DND-41 (cell line): ENCODE results near the gene TMPRSS6.

Experiments
- ATAC-seq: fragments of 200-7000 bp; cut with Tn5 transposase; 3 replicates; pipeline ENCODE4 v1.9.1; 2021; ENCODE audit warnings: low read depth; ENCODE audit not compliant: insufficient read depth
- DNase-seq: peaks from one replicate; pipeline ENCODE4 v3.0.0-alpha.2; 2020
- H2AFZ ChIP-seq: 2 replicates; pipeline ENCODE4 v1.6.0; 2012; ENCODE audit warnings: low read depth, low read length
- H3K27ac ChIP-seq: 2 replicates; pipeline ENCODE4 v1.5.1; 2012; ENCODE audit warnings: low read length, inconsistent platforms
- H3K27me3 ChIP-seq: fragments of 200-600 bp; sonication (generic); 2 replicates; pipeline ENCODE4 v1.6.0; 2012; ENCODE audit warnings: low read length, mild to moderate bottlenecking, inconsistent platforms; ENCODE audit not compliant: insufficient read depth, poor library complexity
- H3K36me3 ChIP-seq: 2 replicates; pipeline ENCODE4 v1.5.1; 2012; ENCODE audit warnings: low read length, inconsistent platforms; ENCODE audit not compliant: insufficient read depth
- H3K4me1 ChIP-seq: 2 replicates; pipeline ENCODE4 v1.5.1; 2012; ENCODE audit warnings: mild to moderate bottlenecking, low read length; ENCODE audit not compliant: insufficient read depth
- H3K4me2 ChIP-seq: 2 replicates; pipeline ENCODE4 v1.6.0; 2012; ENCODE audit warnings: mild to moderate bottlenecking, moderate library complexity, low read length, inconsistent platforms; ENCODE audit not compliant: insufficient read depth
- H3K4me3 ChIP-seq, 2 experiments: fragments of 200-600 bp in 1 of 2; shearing (Covaris generic) in 1 of 2; 2 replicates each; pipeline ENCODE4 v1.5.1; 2012 to 2016; ENCODE audit warnings: inconsistent platforms in 2 of 2, low read length in 2 of 2, mild to moderate bottlenecking in 2 of 2, low read depth in 1 of 2, moderate library complexity in 1 of 2
- H3K79me2 ChIP-seq: 2 replicates; pipeline ENCODE4 v1.6.0; 2012; ENCODE audit warnings: low read length, inconsistent platforms; ENCODE audit not compliant: insufficient read depth
- H3K9ac ChIP-seq: 2 replicates; pipeline ENCODE4 v1.6.0; 2012; ENCODE audit warnings: low read depth, mild to moderate bottlenecking, inconsistent platforms, low read length, moderate library complexity
- H3K9me3 ChIP-seq: 2 replicates; pipeline ENCODE4 v1.5.1; 2012; ENCODE audit warnings: low read length, moderate library complexity, mild to moderate bottlenecking, inconsistent platforms; ENCODE audit not compliant: insufficient read depth, severe bottlenecking
- H4K20me1 ChIP-seq: 2 replicates; pipeline ENCODE4 v1.6.0; 2012; ENCODE audit warnings: low read length; ENCODE audit not compliant: insufficient read depth
- EZH2 ChIP-seq: IDR thresholded peaks from 3 replicates; pipeline ENCODE4 v1.6.1; 2012; ENCODE audit warnings: borderline replicate concordance, low read depth, mild to moderate bottlenecking, moderate library complexity, low read length, inconsistent platforms; ENCODE audit not compliant: severe bottlenecking
- TF ChIP-seq, protein P1 (sequence below): IDR thresholded peaks from 2 replicates; pipeline ENCODE4 v1.5.1; 2012; ENCODE audit warnings: borderline replicate concordance, low read length, moderate library complexity, mild to moderate bottlenecking; ENCODE audit not compliant: poor library complexity, severe bottlenecking; ENCODE audit errors: extremely low read depth

Gene TMPRSS6

DNA sequence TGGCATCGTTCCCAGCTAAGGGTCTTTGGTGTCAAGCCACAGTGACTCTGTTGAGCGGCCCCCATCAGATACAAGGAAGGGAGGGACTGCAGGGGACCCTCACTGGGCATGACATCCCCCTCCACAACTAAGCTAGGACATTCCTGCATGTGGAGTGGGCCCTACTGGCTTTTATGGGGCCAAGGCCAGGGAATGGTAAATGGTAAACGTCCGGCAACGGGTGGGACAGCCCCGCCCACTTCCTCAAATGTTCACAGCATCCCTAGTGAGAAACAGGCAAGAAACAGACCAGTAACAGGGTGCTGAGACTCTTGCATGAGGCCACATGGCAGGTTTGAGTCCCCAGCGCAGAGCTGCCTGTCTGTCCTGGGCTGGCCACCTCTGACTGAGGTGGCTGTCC lies 4.4 kb downstream of the TMPRSS6 start:
- DNase-seq (no peak), ATAC-seq (no peak)
- H3K79me2 ChIP-seq: no peaks in the 10 kb centered on the region
- H3K9me3 ChIP-seq: no peaks in the 10 kb centered on the region
- no peak overlapping the region for H3K27ac ChIP-seq
- no peak for TF ChIP-seq EZH2
- TF ChIP-seq, protein P1, sequence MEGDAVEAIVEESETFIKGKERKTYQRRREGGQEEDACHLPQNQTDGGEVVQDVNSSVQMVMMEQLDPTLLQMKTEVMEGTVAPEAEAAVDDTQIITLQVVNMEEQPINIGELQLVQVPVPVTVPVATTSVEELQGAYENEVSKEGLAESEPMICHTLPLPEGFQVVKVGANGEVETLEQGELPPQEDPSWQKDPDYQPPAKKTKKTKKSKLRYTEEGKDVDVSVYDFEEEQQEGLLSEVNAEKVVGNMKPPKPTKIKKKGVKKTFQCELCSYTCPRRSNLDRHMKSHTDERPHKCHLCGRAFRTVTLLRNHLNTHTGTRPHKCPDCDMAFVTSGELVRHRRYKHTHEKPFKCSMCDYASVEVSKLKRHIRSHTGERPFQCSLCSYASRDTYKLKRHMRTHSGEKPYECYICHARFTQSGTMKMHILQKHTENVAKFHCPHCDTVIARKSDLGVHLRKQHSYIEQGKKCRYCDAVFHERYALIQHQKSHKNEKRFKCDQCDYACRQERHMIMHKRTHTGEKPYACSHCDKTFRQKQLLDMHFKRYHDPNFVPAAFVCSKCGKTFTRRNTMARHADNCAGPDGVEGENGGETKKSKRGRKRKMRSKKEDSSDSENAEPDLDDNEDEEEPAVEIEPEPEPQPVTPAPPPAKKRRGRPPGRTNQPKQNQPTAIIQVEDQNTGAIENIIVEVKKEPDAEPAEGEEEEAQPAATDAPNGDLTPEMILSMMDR: no peak
- H3K9ac ChIP-seq: no peak overlapping the region
- H3K27me3 ChIP-seq: no peaks in the 10 kb centered on the region
- no peak overlapping the region for H3K4me3 ChIP-seq
- H2AFZ ChIP-seq: no peak overlapping the region
- no peaks in the 10 kb centered on the region for H4K20me1 ChIP-seq
- H3K4me1 ChIP-seq: no peaks in the 10 kb centered on the region
- no peak overlapping the region for H3K4me2 ChIP-seq
- H3K36me3 ChIP-seq: no peaks in the 10 kb centered on the region

DNA sequence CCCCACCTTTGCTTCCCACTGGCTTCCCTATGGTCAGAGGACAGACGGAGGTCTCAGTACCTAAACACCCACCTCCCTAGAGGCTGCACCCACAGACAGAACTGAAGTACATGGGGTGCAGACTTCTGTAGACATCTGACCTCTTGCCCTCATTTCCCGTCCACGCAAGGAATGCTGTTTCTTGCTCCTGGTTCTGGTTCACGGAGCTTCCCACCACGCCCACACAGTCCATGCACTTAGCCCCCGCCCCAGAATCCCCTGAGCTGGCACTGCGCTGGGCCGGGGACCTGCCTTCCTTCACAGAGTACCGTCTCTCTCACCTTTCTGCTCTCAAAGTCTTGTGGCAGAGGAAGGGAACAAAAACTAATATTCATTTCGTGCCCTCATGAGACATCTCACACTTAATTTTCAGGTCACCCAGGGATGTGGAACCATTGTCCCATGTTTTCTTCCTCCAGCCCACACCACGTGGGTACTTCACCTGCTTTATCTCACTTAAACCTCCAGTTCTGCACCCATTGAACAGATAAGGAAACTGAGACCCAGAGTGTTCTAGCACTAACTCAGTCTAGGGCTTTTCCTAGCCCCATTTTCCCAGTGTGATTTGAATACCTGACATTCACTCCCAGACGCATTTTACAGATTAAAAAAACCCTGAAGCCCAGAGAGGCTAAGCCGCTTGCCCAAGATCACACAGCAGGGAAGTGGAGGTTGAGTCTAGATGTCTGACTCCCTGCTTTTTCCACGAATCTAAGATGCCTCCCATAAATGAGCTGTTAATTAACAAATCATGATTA lies 5.7 kb downstream of the TMPRSS6 start:
- Histone ChIP-seq H3K36me3 (no peaks in the 10 kb centered on the region), H4K20me1 (no peaks in the 10 kb centered on the region), H3K27me3 (no peaks in the 10 kb centered on the region), H3K4me2 (no peak overlapping the region), H3K9me3 (no peaks in the 10 kb centered on the region), H3K9ac (no peak overlapping the region), H3K27ac (no peak overlapping the region), H3K4me3 (no peak overlapping the region), H3K79me2 (no peaks in the 10 kb centered on the region), H3K4me1 (no peaks in the 10 kb centered on the region), H2AFZ (no peak overlapping the region)
- ATAC-seq: no peak
- TF ChIP-seq, protein P1: no peak
- TF ChIP-seq EZH2: no peak
- DNase-seq: no peak

DNA sequence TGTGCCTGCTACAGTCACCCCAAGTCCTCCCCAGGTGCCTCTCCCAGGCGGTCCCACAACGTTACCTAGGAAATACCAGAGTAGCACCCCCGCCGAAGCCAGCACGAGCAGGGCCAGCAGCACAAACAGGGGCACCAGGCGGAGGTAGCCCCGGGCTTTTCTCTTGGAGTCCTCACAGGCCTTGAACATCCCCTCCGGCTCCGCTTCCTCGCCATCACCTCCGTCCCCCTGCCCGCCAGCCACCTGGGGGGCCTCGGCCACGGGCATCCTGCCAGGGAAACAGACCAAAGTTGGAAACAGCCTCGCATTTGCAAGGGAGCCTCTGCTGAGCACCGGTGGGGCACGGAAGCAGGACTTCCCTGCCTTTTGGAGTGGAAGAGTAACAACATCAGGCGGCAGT lies 6.4 kb downstream of the TMPRSS6 start:
- H3K79me2 ChIP-seq: no peaks in the 10 kb centered on the region
- H3K4me3 ChIP-seq: no peak overlapping the region
- H2AFZ ChIP-seq: no peak overlapping the region
- no peaks in the 10 kb centered on the region for H4K20me1 ChIP-seq
- no peaks in the 10 kb centered on the region for H3K36me3 ChIP-seq
- DNase-seq (no peak), ATAC-seq (no peak)
- H3K9me3 ChIP-seq: no peaks in the 10 kb centered on the region
- H3K4me1 ChIP-seq: no peaks in the 10 kb centered on the region
- H3K9ac ChIP-seq: no peak overlapping the region
- H3K27ac ChIP-seq: no peak overlapping the region
- no peaks in the 10 kb centered on the region for H3K27me3 ChIP-seq
- TF ChIP-seq, protein P1: no peak
- no peak for TF ChIP-seq EZH2
- no peak overlapping the region for H3K4me2 ChIP-seq
